Retinal pigment epithelial cell (primary cell): ENCODE results near the gene TMEM222.

Experiments used
- DNase-seq: peaks from one replicate; pipeline ENCODE4 v3.0.0-alpha.2; 2010; ENCODE audit warnings: low read depth
- H3K4me3 ChIP-seq: 2 replicates; pipeline ENCODE4 v1.5.1; 2011; ENCODE audit warnings: mild to moderate bottlenecking, low read length, control low read depth, moderate library complexity
- CTCF ChIP-seq: conservative IDR thresholded peaks from 2 replicates; pipeline ENCODE4 v1.5.1; 2011; ENCODE audit warnings: low read depth, low read length, control low read depth, inconsistent platforms

Gene TMEM222

GRCh38 chr1:27372022-27372807 lies 50.3 kb downstream of the TMEM222 start:
- no peak overlapping the region for H3K4me3 ChIP-seq
- no peak for DNase-seq

DNA sequence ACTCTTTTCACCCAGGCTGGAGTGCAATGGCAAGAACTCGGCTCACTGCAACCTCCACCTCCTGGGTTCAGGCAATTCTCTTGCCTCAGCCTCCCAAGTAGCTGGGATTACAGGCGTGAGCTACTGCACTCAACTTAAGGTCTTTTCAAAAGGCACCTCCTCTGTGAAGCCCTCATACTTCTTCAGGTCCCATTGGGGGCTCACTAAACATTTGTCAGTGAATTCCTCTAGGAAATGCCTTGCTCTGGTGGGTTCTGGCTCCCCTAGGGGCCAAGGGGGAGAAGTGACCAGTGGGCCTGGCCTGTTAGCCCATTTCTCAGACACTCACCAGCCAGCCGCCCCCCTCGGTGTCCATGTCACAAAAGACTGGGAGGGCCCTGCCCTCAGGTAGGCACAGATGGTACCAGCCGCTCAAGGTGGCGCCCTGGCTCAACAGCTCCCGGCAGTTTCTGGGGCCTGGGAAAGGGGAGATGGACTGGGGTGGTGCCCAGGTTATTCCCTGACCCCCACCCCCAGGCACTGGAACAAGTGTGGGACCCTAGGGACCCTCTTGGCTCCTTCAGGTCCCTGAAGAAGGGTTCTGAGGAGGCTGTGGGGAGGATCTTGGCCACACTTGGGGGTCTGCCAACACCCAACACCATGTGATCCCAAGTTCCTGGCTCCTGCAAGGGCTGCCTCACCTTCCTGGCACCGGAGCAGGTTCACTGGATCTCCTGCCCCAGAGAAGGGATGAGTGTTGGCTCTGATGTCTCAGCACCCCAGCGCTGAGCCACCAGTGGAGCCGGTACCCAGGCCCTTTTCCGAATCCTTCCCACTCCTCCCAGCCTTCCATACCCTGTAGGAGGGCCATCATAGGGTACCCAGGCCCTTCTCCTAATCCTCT lies 51.1 kb downstream of the TMEM222 start:
- no peak overlapping the region for H3K4me3 ChIP-seq
- peak; percentile 51 for TF ChIP-seq CTCF
- no peak for DNase-seq

More at GRCh38 chr1:27372022-27372807, 50.3 kb downstream of the TMEM222 start:
- no peak for TF ChIP-seq CTCF

DNA sequence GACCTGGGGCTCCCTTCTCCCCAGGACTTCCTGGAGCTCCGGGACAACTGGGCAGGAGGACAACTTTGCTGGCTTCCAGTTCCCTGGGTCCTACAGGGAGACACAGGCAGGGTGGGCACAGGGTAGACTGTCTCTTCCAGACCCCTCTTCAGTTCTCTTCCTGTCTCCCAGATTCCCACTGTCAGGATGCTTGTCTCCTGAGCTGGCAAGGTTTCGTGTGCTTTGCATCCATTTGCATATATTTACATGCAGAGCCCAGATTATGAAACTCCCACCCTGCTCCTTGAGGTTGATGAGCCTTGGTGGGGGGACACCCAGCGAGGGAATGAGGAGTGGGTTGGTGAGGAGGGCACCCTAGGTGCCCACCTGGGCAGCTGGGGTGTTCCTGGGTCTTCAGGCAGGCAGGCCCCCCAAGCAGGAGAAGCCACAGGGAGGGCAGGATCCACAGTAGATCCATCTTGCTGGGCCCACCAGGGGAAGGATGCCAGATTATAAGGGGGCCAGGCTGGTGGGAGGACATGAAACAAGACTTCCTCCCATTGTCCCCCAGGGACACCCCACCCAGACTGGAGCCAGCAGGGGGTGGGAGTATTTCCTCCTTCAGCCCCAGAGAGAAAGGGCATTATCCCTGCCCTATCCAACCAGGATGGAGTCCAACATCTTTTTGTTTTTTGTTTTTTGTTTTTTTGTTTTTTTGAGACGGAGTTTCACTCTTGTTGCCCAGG lies 52.6 kb downstream of the TMEM222 start, which contains the start of gene FCN3:
Gene FCN3, minus strand, starts transcription at position 463 of the 725 bp plus-strand sequence. Its CDS starts 6 bp downstream, at position 457.
- no peak for TF ChIP-seq CTCF
- no peak within 1 kb of the TSS for H3K4me3 ChIP-seq
- no peak for DNase-seq

GRCh38 chr1:27377760-27378495 lies 56.0 kb downstream of the TMEM222 start:
- no peak for DNase-seq
- no peak for TF ChIP-seq CTCF
- no peak overlapping the region for H3K4me3 ChIP-seq

- no peak for DNase-seq
- no peak for TF ChIP-seq CTCF
- H3K4me3 ChIP-seq = no peak overlapping the region
Measured at GRCh38 chr1:27379564-27380122, 57.7 kb downstream of the TMEM222 start.

DNA sequence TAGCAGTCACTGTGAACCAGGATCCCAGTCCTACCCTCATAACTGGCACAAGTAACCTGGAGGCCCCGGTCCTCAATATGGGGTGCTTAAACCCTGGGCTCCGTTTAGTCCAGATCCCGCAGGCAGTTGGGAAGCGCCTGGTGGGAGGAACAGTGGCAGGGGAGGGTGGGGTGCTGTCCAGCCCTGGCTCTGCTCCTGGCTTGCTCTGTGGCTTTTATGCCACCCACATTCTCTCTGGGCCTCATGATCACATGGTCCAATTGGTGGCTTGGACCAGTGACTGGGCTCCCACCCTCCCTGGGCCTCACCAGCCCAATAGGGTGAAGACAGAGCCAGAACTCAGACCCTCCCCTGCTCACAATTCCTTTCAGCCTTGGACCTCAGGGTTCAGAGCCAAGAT lies 58.3 kb downstream of the TMEM222 start:
- TF ChIP-seq CTCF = no peak
- DNase-seq = no peak
- H3K4me3 ChIP-seq = no peak overlapping the region
